SK-N-SH treated with all-trans-retinoic acid at 6 μM for 48 hours (cell line): ENCODE results near the gene NSD2.
"Not testable (repeated sequence)": the region's sequence is repeated elsewhere in the genome, so short reads cannot be mapped to it uniquely, and the experiment has no call there.

Experiments used
- ATAC-seq: fragments of 200-7000 bp; cut with Tn5 transposase; 3 replicates; pipeline ENCODE4 v1.9.1; 2020; ENCODE audit warnings: mild to moderate bottlenecking, moderate library complexity
- ARNTL ChIP-seq: fragments of 450-650 bp; formaldehyde crosslinking; IDR thresholded peaks from 2 replicates; pipeline ENCODE4 v1.5.0; 2020; ENCODE audit warnings: low read depth, mild to moderate bottlenecking, moderate library complexity, borderline replicate concordance
- BACH2 ChIP-seq: fragments of 250-450 bp; sonication (Bioruptor Pico); IDR thresholded peaks from 2 replicates; pipeline ENCODE4 v1.9.0; 2021; ENCODE audit warnings: mild to moderate bottlenecking, borderline replicate concordance
- CREB5 ChIP-seq: fragments of 250-450 bp; sonication (Bioruptor Pico); IDR thresholded peaks from 2 replicates; pipeline ENCODE4 v1.5.1; 2020; ENCODE audit warnings: low read depth, mild to moderate bottlenecking, moderate library complexity
- CSDC2 ChIP-seq: fragments of 250-450 bp; sonication (Bioruptor Pico); IDR thresholded peaks from 2 replicates; pipeline ENCODE4 v1.5.0; 2020; ENCODE audit warnings: mild to moderate bottlenecking, moderate library complexity
- CSRNP3 ChIP-seq: fragments of 250-450 bp; sonication (Bioruptor Pico); IDR thresholded peaks from 2 replicates; pipeline ENCODE4 v1.5.1; 2021; ENCODE audit warnings: mild to moderate bottlenecking, moderate library complexity
- GLIS3 ChIP-seq: fragments of 250-450 bp; sonication (Bioruptor Pico); IDR thresholded peaks from 2 replicates; pipeline ENCODE4 v1.5.0; 2020; ENCODE audit warnings: mild to moderate bottlenecking, moderate library complexity
- ISL1 ChIP-seq: fragments of 250-450 bp; sonication (Bioruptor Pico); IDR thresholded peaks from 2 replicates; pipeline ENCODE4 v2.1.2; 2022; ENCODE audit warnings: mild to moderate bottlenecking, moderate library complexity
- PATZ1 ChIP-seq: fragments of 250-450 bp; sonication (Bioruptor Pico); IDR thresholded peaks from 2 replicates; pipeline ENCODE4 v1.8.0; 2020; ENCODE audit warnings: mild to moderate bottlenecking, moderate library complexity, borderline replicate concordance
- POU6F1 ChIP-seq: fragments of 250-450 bp; sonication (Bioruptor Pico); IDR thresholded peaks from 2 replicates; pipeline ENCODE4 v1.8.0; 2021; ENCODE audit warnings: low read depth, mild to moderate bottlenecking, moderate library complexity, borderline replicate concordance
- PPARA ChIP-seq: fragments of 250-450 bp; sonication (Bioruptor Pico); IDR thresholded peaks from 2 replicates; pipeline ENCODE4 v1.5.0; 2020; ENCODE audit warnings: mild to moderate bottlenecking, borderline replicate concordance
- RARB ChIP-seq: fragments of 250-450 bp; sonication (Bioruptor Pico); IDR thresholded peaks from 2 replicates; pipeline ENCODE4 v1.8.0; 2021; ENCODE audit warnings: mild to moderate bottlenecking, moderate library complexity
- SNAI2 ChIP-seq: fragments of 250-450 bp; sonication (Bioruptor Pico); IDR thresholded peaks from 2 replicates; pipeline ENCODE4 v1.5.0; 2020; ENCODE audit warnings: mild to moderate bottlenecking, moderate library complexity
- TCF4 ChIP-seq: fragments of 250-450 bp; sonication (Bioruptor Pico); IDR thresholded peaks from 2 replicates; pipeline ENCODE4 v1.8.0; 2021; ENCODE audit warnings: mild to moderate bottlenecking, moderate library complexity, borderline replicate concordance
- TOX ChIP-seq: fragments of 250-450 bp; sonication (Bioruptor Pico); IDR thresholded peaks from 2 replicates; pipeline ENCODE4 v1.8.0; 2021; ENCODE audit warnings: mild to moderate bottlenecking, moderate library complexity, borderline replicate concordance
- TSHZ2 ChIP-seq: fragments of 250-450 bp; sonication (Bioruptor Pico); IDR thresholded peaks from 2 replicates; pipeline ENCODE4 v1.5.0; 2020; ENCODE audit warnings: mild to moderate bottlenecking, moderate library complexity
- ZC3H10 ChIP-seq: fragments of 250-450 bp; sonication (Bioruptor Pico); IDR thresholded peaks from 2 replicates; pipeline ENCODE4 v1.5.1; 2021; ENCODE audit warnings: mild to moderate bottlenecking, moderate library complexity
- ZFP3 ChIP-seq: fragments of 250-450 bp; sonication (Bioruptor Pico); IDR thresholded peaks from 2 replicates; pipeline ENCODE4 v1.5.0; 2020; ENCODE audit warnings: mild to moderate bottlenecking, moderate library complexity
- ZFP30 ChIP-seq: fragments of 450-650 bp; formaldehyde crosslinking; IDR thresholded peaks from 2 replicates; pipeline ENCODE4 v1.5.0; 2022; ENCODE audit warnings: mild to moderate bottlenecking, moderate library complexity
- ZNF8 ChIP-seq: fragments of 450-650 bp; formaldehyde crosslinking; IDR thresholded peaks from 2 replicates; pipeline ENCODE4 v1.5.0; 2020; ENCODE audit warnings: mild to moderate bottlenecking, moderate library complexity

The NSD2 gene

GRCh38 chr4:2024683-2025082 is 153.5 kb downstream of the NSD2 start:
- TF ChIP-seq ISL1 (no peak), CSDC2 (CRISPR knock-in tag) (no peak), RARB (CRISPR knock-in tag) (no peak), GLIS3 (CRISPR knock-in tag) (no peak), ARNTL (CRISPR knock-in tag) (no peak), ZNF8 (CRISPR knock-in tag) (no peak)
- no peak for ATAC-seq

- no peak for ATAC-seq
- no peak for TF ChIP-seq PPARA (CRISPR knock-in tag)
- TF ChIP-seq GLIS3 (CRISPR knock-in tag), result no peak
- TF ChIP-seq BACH2 (CRISPR knock-in tag), result no peak
- TF ChIP-seq ZNF8 (CRISPR knock-in tag), result no peak
- no peak for TF ChIP-seq ZFP30 (CRISPR knock-in tag)
- no peak for TF ChIP-seq PATZ1 (CRISPR knock-in tag)
- no peak for TF ChIP-seq TSHZ2 (CRISPR knock-in tag)
- no peak for TF ChIP-seq CREB5 (CRISPR knock-in tag)
- no peak for TF ChIP-seq TOX
- no peak for TF ChIP-seq CSRNP3
- TF ChIP-seq CSDC2 (CRISPR knock-in tag), result no peak
- no peak for TF ChIP-seq POU6F1 (CRISPR knock-in tag)
- TF ChIP-seq ZFP3, result no peak
- TF ChIP-seq ISL1, result no peak
- TF ChIP-seq TCF4 (CRISPR knock-in tag), result no peak
- no peak for TF ChIP-seq SNAI2 (CRISPR knock-in tag)
- no peak for TF ChIP-seq ZC3H10 (CRISPR knock-in tag)
- no peak for TF ChIP-seq ARNTL (CRISPR knock-in tag)
Measured at GRCh38 chr4:2025817-2026216, 154.6 kb downstream of the NSD2 start.

- not testable (repeated sequence) for ATAC-seq
Measured at GRCh38 chr4:2027120-2027519, 155.9 kb downstream of the NSD2 start.

- ATAC-seq, result not testable (repeated sequence)
Measured at GRCh38 chr4:2031161-2031560, 160.0 kb downstream of the NSD2 start.
